ENCODE data around the gene ERMARD.

DNA sequence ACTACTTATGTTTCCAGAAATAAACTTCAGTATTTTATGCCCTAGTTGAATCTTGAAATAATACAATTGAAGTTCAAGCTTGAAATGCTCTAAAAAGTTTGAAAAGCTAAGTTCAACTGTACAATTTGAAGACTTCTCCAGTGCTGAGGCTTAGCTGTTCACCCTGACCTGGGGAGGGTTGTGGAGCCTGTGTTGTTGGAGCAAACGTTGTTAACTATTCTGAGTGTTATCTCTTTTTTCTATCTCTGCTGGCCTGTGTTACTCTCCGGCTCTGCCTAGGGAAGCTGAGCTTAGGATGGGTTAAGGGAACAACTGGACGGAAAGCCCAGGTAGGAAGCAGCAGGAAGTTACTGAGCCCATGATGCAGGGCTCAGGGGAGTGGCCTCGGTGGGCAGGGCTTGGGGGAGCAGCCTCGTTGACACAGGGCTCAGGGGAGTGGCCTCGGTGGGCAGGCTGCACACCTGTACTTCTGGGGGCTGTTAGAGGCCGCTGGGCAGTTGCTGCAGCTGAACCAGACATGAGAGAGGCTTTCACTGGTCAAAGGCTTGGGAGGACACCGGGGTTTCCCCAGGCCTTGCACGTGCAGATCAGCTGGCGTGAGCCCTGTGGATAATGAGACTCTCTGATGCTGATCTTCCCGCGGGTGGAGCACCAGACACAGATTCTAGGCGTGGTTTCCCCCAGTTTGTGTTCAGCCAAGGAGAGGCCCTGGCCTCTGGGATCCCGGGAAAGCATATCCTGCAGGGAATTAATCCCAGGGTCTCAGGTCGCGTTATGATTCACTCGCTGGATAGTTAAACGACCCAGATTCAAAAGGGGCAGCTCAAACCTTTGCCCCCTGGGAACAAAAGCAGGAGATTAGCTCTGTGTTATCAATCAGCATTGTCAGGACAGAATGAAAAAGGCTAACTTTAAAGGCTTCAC, 58.9 kb downstream of the ERMARD start:
- no peak for TF ChIP-seq CREB1 (IDR thresholded peaks at IDR 0.05; ENCODE audit: low read depth)
- no peak for TF ChIP-seq TCF12 (IDR thresholded peaks at IDR 0.05; ENCODE audit: low read depth)
- TF ChIP-seq, protein P1, sequence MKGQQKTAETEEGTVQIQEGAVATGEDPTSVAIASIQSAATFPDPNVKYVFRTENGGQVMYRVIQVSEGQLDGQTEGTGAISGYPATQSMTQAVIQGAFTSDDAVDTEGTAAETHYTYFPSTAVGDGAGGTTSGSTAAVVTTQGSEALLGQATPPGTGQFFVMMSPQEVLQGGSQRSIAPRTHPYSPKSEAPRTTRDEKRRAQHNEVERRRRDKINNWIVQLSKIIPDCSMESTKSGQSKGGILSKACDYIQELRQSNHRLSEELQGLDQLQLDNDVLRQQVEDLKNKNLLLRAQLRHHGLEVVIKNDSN (IDR thresholded peaks at IDR 0.05), result no peak
- TF ChIP-seq, protein P2, sequence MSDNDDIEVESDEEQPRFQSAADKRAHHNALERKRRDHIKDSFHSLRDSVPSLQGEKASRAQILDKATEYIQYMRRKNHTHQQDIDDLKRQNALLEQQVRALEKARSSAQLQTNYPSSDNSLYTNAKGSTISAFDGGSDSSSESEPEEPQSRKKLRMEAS (IDR thresholded peaks at IDR 0.05), result no peak
- no peak for TF ChIP-seq RAD21 (IDR thresholded peaks at IDR 0.05; ENCODE audit: low read depth)
- no peak for TF ChIP-seq EP300 (IDR thresholded peaks at IDR 0.05; ENCODE audit: borderline replicate concordance)
- no peak for TF ChIP-seq TEAD4 (IDR thresholded peaks at IDR 0.05)
- TF ChIP-seq, protein P3, sequence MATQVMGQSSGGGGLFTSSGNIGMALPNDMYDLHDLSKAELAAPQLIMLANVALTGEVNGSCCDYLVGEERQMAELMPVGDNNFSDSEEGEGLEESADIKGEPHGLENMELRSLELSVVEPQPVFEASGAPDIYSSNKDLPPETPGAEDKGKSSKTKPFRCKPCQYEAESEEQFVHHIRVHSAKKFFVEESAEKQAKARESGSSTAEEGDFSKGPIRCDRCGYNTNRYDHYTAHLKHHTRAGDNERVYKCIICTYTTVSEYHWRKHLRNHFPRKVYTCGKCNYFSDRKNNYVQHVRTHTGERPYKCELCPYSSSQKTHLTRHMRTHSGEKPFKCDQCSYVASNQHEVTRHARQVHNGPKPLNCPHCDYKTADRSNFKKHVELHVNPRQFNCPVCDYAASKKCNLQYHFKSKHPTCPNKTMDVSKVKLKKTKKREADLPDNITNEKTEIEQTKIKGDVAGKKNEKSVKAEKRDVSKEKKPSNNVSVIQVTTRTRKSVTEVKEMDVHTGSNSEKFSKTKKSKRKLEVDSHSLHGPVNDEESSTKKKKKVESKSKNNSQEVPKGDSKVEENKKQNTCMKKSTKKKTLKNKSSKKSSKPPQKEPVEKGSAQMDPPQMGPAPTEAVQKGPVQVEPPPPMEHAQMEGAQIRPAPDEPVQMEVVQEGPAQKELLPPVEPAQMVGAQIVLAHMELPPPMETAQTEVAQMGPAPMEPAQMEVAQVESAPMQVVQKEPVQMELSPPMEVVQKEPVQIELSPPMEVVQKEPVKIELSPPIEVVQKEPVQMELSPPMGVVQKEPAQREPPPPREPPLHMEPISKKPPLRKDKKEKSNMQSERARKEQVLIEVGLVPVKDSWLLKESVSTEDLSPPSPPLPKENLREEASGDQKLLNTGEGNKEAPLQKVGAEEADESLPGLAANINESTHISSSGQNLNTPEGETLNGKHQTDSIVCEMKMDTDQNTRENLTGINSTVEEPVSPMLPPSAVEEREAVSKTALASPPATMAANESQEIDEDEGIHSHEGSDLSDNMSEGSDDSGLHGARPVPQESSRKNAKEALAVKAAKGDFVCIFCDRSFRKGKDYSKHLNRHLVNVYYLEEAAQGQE (IDR thresholded peaks at IDR 0.05; ENCODE audit: low read depth), result no peak
- TF ChIP-seq CEBPB (IDR thresholded peaks at IDR 0.05), result no peak

Measured in Ishikawa (cell line).